H9 (cell line): Measurements from ENCODE around the gene SRSF6. TPM values are rescaled to one million over a fixed set of nuclear protein-coding genes. Genes with fewer than 3 reads are reported as not detected.

ENCODE experiments used
- DNase-seq: peaks from one replicate; pipeline ENCODE4 v3.0.0-alpha.2; 2017
- H2AFZ ChIP-seq: one replicate; pipeline ENCODE4 v1.6.1; 2013; ENCODE audit warnings: mild to moderate bottlenecking, low read length, control low read depth, moderate library complexity
- H2AK5ac ChIP-seq: 2 replicates; pipeline ENCODE4 v1.6.1; 2013; ENCODE audit warnings: low read length, control low read depth, mixed read lengths; ENCODE audit not compliant: insufficient read length
- H2BK120ac ChIP-seq: one replicate; pipeline ENCODE4 v1.6.1; 2013; ENCODE audit warnings: low read depth, mild to moderate bottlenecking, low read length, control low read depth, inconsistent platforms; ENCODE audit not compliant: poor library complexity, severe bottlenecking
- H2BK12ac ChIP-seq: 2 replicates; pipeline ENCODE4 v1.6.1; 2013; ENCODE audit warnings: low read length, control low read depth, mixed read lengths, low read depth; ENCODE audit not compliant: insufficient read length
- H2BK15ac ChIP-seq: 2 replicates; pipeline ENCODE4 v1.6.1; 2013; ENCODE audit warnings: low read depth, low read length, control low read depth
- H2BK20ac ChIP-seq: one replicate; pipeline ENCODE4 v1.6.1; 2013; ENCODE audit warnings: low read depth, mild to moderate bottlenecking, low read length, control low read depth, inconsistent platforms; ENCODE audit not compliant: poor library complexity, severe bottlenecking
- H2BK5ac ChIP-seq: 2 replicates; pipeline ENCODE4 v1.6.1; 2013; ENCODE audit warnings: low read length, control low read depth, mixed read lengths; ENCODE audit not compliant: insufficient read length
- H3K14ac ChIP-seq: 2 replicates; pipeline ENCODE4 v1.6.1; 2013; ENCODE audit warnings: low read length, control low read depth; ENCODE audit not compliant: insufficient read depth
- H3K18ac ChIP-seq: 2 replicates; pipeline ENCODE4 v1.6.1; 2013; ENCODE audit warnings: low read depth, mild to moderate bottlenecking, mixed read lengths, low read length, control low read depth; ENCODE audit not compliant: insufficient read length
- H3K23ac ChIP-seq: 2 replicates; pipeline ENCODE4 v1.6.1; 2013; ENCODE audit warnings: low read length, control low read depth, mixed read lengths, low read depth; ENCODE audit not compliant: insufficient read length
- H3K23me2 ChIP-seq: 2 replicates; pipeline ENCODE4 v1.6.1; 2013; ENCODE audit warnings: low read depth, mild to moderate bottlenecking, mixed read lengths, low read length, control low read depth; ENCODE audit not compliant: insufficient read length, poor library complexity, severe bottlenecking
- H3K27ac ChIP-seq: 2 replicates; pipeline ENCODE4 v1.5.1; 2013; ENCODE audit warnings: low read length, control low read depth, mixed read lengths, low read depth; ENCODE audit not compliant: insufficient read length
- H3K27me3 ChIP-seq: 2 replicates; pipeline ENCODE4 v1.6.1; 2013; ENCODE audit warnings: low read length, control low read depth, inconsistent platforms; ENCODE audit not compliant: insufficient read depth
- H3K4ac ChIP-seq: 2 replicates; pipeline ENCODE4 v1.6.1; 2013; ENCODE audit warnings: low read depth, mild to moderate bottlenecking, control low read depth, inconsistent platforms, low read length, moderate library complexity
- H3K4me1 ChIP-seq: 2 replicates; pipeline ENCODE4 v1.6.1; 2013; ENCODE audit warnings: low read length, control low read depth, inconsistent platforms; ENCODE audit not compliant: insufficient read depth
- H3K4me2 ChIP-seq: 2 replicates; pipeline ENCODE4 v1.6.1; 2013; ENCODE audit warnings: low read length, control low read depth, mixed read lengths; ENCODE audit not compliant: insufficient read length, insufficient read depth
- H3K56ac ChIP-seq: 2 replicates; pipeline ENCODE4 v1.6.1; 2013; ENCODE audit warnings: low read depth, mild to moderate bottlenecking, mixed read lengths, low read length, control low read depth; ENCODE audit not compliant: insufficient read length
- H3K79me1 ChIP-seq: 2 replicates; pipeline ENCODE4 v1.6.1; 2013; ENCODE audit warnings: low read depth, mild to moderate bottlenecking, moderate library complexity, low read length, control low read depth, inconsistent platforms; ENCODE audit not compliant: insufficient read depth, poor library complexity, severe bottlenecking
- H3K79me2 ChIP-seq: 2 replicates; pipeline ENCODE4 v1.6.1; 2013; ENCODE audit warnings: low read length, control low read depth, inconsistent platforms; ENCODE audit not compliant: insufficient read depth
- H3K9ac ChIP-seq: 2 replicates; pipeline ENCODE4 v1.6.1; 2013; ENCODE audit warnings: low read length, control low read depth, mixed read lengths; ENCODE audit not compliant: insufficient read length; ENCODE audit errors: extremely low read depth
- H3K9me3 ChIP-seq: one replicate; pipeline ENCODE4 v1.6.1; 2013; ENCODE audit warnings: low read depth, low read length, inconsistent platforms; ENCODE audit not compliant: control insufficient read depth
- H3T11ph ChIP-seq: one replicate; pipeline ENCODE4 v1.6.1; 2013; ENCODE audit warnings: mild to moderate bottlenecking, low read length, control low read depth, inconsistent platforms
- H4K20me1 ChIP-seq: one replicate; pipeline ENCODE4 v1.6.1; 2013; ENCODE audit not compliant: control insufficient read depth, insufficient read length, insufficient read depth
- H4K5ac ChIP-seq: 2 replicates; pipeline ENCODE4 v1.6.1; 2013; ENCODE audit warnings: low read depth, mild to moderate bottlenecking, mixed read lengths, low read length, control low read depth; ENCODE audit not compliant: insufficient read length
- H4K8ac ChIP-seq: replicated peaks from 2 replicates; pipeline ENCODE4 v1.6.1; 2013; ENCODE audit warnings: low read length, control low read depth, mixed read lengths, low read depth; ENCODE audit not compliant: insufficient read length
- H4K91ac ChIP-seq: 2 replicates; pipeline ENCODE4 v1.6.1; 2013; ENCODE audit warnings: low read depth, mild to moderate bottlenecking, moderate library complexity, mixed read lengths, low read length, control low read depth; ENCODE audit not compliant: insufficient read length
- H3K27ac Mint-ChIP-seq, 3 experiments: 2 replicates in 2 of 3; 3 replicates in 1 of 3; pipeline ENCODE4 v1.8.0; 2020 to 2021; ENCODE audit warnings: mixed read lengths in 3 of 3, mild to moderate bottlenecking in 1 of 3, moderate library complexity in 1 of 3
- H3K27me3 Mint-ChIP-seq: 2 replicates; pipeline ENCODE4 v1.8.0; 2021; ENCODE audit warnings: low read depth, mild to moderate bottlenecking, moderate library complexity, mixed read lengths
- H3K36me3 Mint-ChIP-seq, 3 experiments: 2 replicates in 2 of 3; 3 replicates in 1 of 3; pipeline ENCODE4 v1.8.0; 2020 to 2021; ENCODE audit warnings: low read depth in 3 of 3, mixed read lengths in 3 of 3; ENCODE audit not compliant: insufficient read depth in 1 of 3
- H3K4me1 Mint-ChIP-seq, 2 experiments: 2 replicates each; pipeline ENCODE4 v1.8.0; 2020; ENCODE audit warnings: mixed read lengths in 2 of 2
- H3K4me3 Mint-ChIP-seq, 2 experiments: 2 replicates in 1 of 2; 3 replicates in 1 of 2; pipeline ENCODE4 v1.8.0; 2020 to 2021; ENCODE audit warnings: mild to moderate bottlenecking in 2 of 2, mixed read lengths in 2 of 2, moderate library complexity in 1 of 2
- H3K9me3 Mint-ChIP-seq, 2 experiments: 2 replicates in 1 of 2; 3 replicates in 1 of 2; pipeline ENCODE4 v1.8.0; 2020; ENCODE audit warnings: mild to moderate bottlenecking in 2 of 2, mixed read lengths in 2 of 2, moderate library complexity in 1 of 2
- WGBS: extraction: QIAGEN DNeasy Blood & Tissue Kit; methylation state at CpG from one replicate; pipeline ENCODE4 v1.1.7; 2013; ENCODE audit warnings: missing lambda C conversion rate, low lambda C conversion rate, mixed read lengths; ENCODE audit not compliant: insufficient read length; ENCODE audit errors: extremely low coverage; 5-methylcytosine and 5-hydroxymethylcytosine counted together
- total RNA-seq: library from RNA; stranded (reverse); gene quantifications from 2 replicates; pipeline ENCODE4 v1.2.1, GENCODE V29; 2021
- TF ChIP-seq, protein P1 (sequence below): fragments of 200-600 bp; sonication (generic); conservative IDR thresholded peaks from 3 replicates; pipeline ENCODE4 v1.8.0; 2021; ENCODE audit warnings: antibody characterized with exemption, mild to moderate bottlenecking

The SRSF6 gene
- total RNA-seq, 1 experiment from 2014 or later = 336 TPM

DNA sequence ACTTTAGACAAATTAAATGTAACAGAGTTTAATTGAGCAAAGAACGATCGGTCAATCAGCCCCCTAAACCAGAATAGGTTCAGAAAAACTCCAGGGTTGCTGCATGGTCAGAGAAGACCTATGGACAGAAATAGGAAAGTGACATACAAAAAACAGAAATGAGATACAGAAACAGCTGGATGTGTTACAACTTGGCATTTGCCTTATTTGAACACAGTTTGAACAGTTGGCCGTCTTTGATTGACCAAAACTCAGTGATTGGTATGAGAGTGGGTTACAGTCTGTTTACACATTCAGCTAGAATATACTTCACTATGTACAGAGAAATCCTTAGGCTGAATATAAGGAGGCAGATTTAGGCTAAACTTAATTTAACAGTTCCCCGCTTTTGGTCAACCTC lies 19.9 kb downstream of the SRSF6 start:
- Mint-ChIP-seq H3K27ac (no peak overlapping the region), H3K27me3 (peaks cover 32% of the 10 kb centered on the region), H3K4me3 (no peak overlapping the region), H3K9me3 (0 out of 5 replicates have a peak, but pooled peaks cover 0 to 3% of the 10 kb centered on the region in 2 experiments), H3K36me3 (no peaks in the 10 kb centered on the region; a peak in 1 of 7 replicates), H3K4me1 (no peaks in the 10 kb centered on the region)
- Histone ChIP-seq H4K5ac (no peak overlapping the region), H3T11ph (no peak overlapping the region), H3K18ac (no peak overlapping the region), H2BK20ac (no peak overlapping the region), H3K4ac (no peak overlapping the region), H2BK120ac (no peak overlapping the region), H4K91ac (no peak overlapping the region), H3K9me3 (no peaks in the 10 kb centered on the region), H2BK5ac (no peak overlapping the region), H3K23me2 (no peaks in the 10 kb centered on the region), H3K23ac (no peak overlapping the region), H2AK5ac (no peak overlapping the region), H2BK12ac (no peak overlapping the region), H3K56ac (no peak overlapping the region), H3K27me3 (no peaks in the 10 kb centered on the region; the same call in 1 of the 2 replicates), H4K8ac (no peak overlapping the region), H3K27ac (no peak overlapping the region), H3K4me1 (no peaks in the 10 kb centered on the region), H2AFZ (no peak overlapping the region), H3K9ac (no peak overlapping the region), H4K20me1 (no peaks in the 10 kb centered on the region), H3K79me1 (no peaks in the 10 kb centered on the region), H3K14ac (no peak overlapping the region), H2BK15ac (no peak overlapping the region), H3K4me2 (no peak overlapping the region), H3K79me2 (no peaks in the 10 kb centered on the region)
- TF ChIP-seq, protein P1, sequence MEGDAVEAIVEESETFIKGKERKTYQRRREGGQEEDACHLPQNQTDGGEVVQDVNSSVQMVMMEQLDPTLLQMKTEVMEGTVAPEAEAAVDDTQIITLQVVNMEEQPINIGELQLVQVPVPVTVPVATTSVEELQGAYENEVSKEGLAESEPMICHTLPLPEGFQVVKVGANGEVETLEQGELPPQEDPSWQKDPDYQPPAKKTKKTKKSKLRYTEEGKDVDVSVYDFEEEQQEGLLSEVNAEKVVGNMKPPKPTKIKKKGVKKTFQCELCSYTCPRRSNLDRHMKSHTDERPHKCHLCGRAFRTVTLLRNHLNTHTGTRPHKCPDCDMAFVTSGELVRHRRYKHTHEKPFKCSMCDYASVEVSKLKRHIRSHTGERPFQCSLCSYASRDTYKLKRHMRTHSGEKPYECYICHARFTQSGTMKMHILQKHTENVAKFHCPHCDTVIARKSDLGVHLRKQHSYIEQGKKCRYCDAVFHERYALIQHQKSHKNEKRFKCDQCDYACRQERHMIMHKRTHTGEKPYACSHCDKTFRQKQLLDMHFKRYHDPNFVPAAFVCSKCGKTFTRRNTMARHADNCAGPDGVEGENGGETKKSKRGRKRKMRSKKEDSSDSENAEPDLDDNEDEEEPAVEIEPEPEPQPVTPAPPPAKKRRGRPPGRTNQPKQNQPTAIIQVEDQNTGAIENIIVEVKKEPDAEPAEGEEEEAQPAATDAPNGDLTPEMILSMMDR = no peak
- DNase-seq = no peak
- WGBS = no CpG with 5 or more reads among the region's 4 CpGs
